Left kidney (tissue), 2 donors: ENCODE measurements around the gene B4GALT4. TPM values are rescaled to one million over a fixed set of nuclear protein-coding genes. Genes with fewer than 3 reads are reported as not detected.

Experiments used
- DNase-seq: peaks from one replicate; pipeline ENCODE4 v3.0.0-alpha.2; 2013
- polyA plus RNA-seq: library from polyadenylated mRNA; unstranded; fragments of 120-200 nt; gene quantifications from one replicate; pipeline ENCODE4 v1.2.1, GENCODE V29; 2013; ENCODE audit not compliant: insufficient read length

B4GALT4 gene
- polyA plus RNA-seq, 1 donor = 37.2 TPM

DNA sequence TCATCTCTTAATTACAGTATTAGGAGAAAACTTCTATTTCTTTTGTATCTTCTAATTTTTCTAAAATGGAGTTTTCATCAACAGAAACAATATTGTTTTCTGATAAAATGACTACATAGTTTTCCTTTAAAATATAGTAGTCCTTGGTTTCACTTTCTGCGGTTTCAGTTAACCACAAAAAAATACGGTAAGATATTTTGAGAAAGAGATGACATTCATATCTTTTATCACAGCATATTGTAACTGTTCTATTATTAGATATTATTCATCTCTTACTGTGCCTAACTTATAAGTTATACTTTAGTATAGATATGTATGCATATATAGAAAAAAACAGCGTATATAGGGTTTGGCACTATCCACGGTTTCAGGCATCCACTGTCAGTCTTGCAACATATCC lies 2.3 kb downstream of the B4GALT4 start:
- DNase-seq = no peak

DNA sequence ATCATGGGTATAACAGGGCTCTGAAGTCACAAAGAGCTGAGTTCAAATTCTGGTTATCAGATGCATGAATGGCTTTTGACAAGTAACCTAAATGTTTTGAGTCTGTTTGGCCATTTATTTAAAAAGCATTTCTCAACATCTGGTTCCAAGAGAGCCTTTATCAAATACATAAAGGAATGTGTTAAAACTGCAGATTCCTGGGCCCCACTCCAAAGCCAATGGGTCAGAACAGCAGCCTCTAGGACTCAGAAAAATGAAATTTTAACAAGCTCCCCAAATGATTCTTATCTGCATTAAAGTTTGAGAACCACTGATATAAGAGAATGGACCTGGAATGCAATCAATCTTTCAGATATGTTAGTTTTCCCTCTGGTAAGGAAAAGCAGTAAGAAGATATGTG lies 3.4 kb downstream of the B4GALT4 start:
- no peak for DNase-seq

GRCh38 chr3:119236756-119237155 lies 3.9 kb downstream of the B4GALT4 start:
- DNase-seq = no peak

- DNase-seq = no peak
These were observed 5.5 kb downstream of the B4GALT4 start for GRCh38 chr3:119235151-119235550.

DNA sequence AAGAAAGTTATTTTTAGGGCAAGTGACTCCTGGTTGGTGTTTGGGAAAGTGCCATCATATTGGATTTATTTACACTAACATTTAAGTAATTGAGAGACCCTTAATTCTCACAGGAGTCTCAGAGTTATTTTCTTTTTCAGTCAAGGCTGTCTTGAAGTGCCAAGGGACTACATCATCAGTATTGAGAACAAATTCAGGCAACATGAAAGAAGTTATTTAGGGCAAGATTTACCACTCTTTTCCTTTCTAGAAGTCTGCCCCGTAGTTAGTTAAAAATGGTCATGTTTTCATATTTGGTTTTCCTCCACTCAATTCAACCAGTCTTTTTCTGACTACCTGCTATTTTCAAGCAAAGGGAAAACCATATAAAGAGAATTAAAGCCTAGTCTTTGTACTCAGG lies 6.1 kb downstream of the B4GALT4 start:
- no peak for DNase-seq

DNA sequence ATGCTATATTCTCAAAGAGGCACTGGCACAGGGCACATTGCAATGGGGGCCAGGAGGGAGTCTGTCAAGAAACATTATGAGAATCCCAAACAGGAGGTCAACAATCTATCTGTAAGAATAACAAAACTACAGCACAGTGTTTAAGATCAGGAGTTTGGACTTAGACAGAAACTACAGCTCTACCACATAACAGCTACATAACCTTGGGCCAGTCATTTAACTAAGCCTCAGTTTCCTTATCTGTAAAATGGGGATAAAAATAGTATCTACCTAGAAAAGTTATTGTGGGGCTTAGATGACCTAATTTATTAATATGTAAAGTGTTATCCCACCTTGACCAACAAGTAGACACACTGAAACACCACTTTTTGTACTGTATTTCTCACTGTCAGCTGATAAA lies 9.9 kb downstream of the B4GALT4 start:
- DNase-seq = no peak

DNA sequence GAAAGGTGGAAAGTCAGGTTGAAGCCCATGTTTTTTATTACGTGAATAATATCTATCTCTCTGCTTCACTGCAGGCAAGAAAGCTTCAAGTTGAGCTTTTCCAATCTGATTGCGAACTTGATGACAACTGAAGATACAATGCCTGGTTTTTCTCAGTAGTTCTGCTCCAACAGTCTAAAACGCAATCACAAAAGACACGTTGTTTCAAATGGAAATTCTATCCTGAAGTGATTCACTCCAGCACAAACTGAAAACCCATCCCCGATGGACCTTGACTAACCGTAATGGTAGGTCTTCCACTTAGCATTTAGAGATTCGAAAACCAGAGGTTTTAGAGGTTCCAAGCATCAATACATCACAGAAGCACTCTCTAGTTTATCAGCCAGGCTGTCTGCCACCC lies 10.6 kb downstream of the B4GALT4 start:
- DNase-seq = no peak

DNA sequence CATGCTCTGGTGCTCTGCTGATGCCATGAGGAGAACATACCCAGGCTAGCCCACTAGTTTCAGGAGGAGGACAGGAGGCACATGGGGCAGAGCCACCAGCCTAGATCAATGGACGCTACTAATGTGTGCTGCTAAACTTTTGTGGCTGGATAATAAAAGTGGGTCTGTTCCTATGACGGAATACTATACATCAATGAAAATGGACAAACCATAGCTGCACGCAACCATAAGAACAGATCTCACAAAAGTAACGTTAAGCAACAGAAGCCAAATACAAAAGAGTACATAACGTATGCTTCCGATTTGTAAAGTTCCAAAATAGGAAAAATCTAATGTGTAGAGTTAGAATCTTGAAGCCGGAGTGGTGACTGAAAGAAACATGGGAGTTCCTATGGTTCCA lies 11.5 kb downstream of the B4GALT4 start:
- no peak for DNase-seq

DNA sequence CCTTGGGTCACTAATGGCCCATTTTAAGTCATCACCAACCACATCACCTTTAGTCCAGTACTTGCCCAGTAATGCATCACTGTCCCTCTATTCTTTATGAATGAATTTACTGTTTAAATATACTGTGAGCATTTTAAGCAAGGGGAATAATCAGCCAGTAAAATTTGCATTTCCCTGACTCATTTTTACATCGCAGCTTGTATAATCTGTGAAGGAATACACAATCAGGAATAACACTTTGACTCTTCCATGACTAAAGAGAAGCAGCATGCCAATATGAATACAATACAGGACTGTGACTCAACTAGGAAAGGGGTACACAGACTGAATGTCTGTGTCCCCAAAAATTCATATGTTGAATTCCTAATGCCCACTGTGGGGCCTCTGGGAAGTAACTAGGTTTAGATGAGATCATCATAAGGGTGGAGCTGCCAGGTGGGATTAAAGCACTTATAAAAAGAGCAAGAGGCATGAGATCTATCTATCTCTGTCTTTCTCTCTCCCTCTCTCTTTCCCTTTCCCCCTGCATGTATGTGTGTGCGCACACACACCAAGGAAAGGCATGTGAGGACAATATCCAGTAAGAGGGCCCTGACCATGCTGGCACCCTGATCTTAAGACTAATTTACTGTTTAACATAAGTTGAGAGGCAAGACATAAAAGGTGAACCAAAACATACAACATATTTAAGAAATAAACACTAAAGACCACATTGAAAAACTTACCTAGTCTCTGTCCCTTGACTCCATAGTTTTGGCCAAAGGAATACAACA lies 12.1 kb downstream of the B4GALT4 start:
- no peak for DNase-seq

DNA sequence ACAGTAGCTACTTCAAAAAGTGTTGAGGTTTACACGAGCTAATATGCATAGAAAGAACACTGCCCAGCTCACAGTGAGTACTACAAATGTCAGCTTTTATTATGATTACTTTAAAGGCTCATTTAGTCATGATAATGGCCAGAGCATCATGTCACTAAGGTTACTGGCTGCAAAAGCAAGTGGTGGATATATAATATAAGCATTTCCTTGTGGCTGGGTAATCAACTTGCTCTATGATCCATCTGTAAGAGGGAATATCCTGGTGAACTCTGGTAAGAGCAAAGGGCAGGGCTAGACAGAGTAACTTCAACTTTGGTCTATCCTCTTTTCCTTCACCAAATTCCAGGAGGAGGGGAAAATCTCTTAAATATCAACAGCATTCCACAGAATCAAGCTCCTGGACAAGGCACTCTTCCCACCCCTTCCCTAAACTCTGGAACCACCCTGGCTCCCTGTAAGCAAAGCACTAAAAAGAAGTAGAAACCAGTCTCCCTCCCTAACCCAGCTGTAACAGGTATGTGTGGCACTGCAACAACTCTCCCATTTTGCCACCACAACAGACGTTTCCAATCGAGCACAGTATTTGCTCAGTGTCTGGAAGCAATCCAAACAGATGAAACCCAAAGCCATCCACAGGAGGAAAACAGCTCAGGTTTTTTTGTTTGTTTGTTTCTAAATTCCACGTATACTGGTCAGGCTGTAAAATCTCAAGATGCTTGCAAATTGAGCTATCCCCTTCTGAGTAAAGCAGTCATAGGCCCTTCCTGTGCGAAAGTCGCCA lies 13.4 kb downstream of the B4GALT4 start:
- no peak for DNase-seq

DNA sequence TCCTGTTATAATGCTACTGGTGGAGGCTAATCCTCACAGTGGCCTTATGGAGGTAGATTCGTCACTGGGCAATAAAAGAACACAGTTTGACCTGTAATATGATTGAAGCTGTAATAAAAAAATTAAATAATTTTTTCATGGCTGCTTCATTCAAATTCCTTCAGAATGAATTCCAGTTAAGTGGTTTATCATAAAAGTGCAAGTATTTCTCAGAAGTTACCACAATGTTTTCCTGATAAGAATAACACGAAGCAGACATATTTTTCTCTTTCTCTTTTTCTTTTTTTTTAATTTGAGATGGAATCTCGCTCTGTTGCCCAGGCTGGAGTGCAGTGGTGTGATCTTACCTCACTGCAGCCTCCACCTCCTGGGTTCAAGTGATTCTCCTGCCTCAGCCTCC lies 15.6 kb downstream of the B4GALT4 start:
- DNase-seq = no peak

DNA sequence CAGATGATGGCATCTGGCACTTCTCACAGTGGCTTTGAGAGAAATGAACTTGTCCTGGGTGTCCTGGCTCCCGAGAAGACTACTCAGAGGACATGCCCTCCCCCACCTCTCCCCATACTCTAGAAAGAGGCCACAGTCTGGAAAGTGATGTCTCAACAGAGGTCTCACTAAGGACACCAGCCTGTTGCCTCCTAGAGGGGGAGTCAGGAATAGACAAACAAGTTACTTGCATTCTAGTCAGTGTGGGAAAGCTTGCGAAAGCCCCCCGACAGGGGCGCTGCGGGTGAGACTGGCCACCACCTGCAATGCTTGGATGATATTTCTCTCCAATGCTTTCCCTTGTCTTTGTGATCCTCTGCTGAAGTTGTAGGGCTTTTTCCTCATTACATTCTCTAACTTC lies 17.2 kb downstream of the B4GALT4 start:
- no peak for DNase-seq

DNA sequence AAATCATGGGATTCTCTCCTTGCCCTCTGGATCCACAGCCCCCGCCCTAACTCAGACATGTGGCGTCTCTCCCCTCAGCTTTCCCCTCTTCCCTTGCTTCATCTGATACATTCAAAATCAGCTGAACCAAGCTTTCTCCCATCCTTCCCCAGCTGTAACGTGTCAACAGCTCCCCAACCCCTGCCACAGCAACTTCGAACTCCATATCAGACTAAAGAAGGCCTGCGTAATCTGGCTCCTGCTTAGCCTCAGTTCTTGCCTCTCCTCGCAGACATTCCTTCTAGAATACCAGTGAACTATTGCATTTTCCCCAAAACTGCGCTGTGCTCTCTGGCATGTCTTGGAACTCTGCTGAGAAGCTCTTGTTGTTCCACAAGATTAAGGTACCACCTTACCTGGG lies 18.3 kb downstream of the B4GALT4 start:
- DNase-seq = no peak

GRCh38 chr3:119221779-119222320 lies 18.8 kb downstream of the B4GALT4 start:
- no peak for DNase-seq

DNA sequence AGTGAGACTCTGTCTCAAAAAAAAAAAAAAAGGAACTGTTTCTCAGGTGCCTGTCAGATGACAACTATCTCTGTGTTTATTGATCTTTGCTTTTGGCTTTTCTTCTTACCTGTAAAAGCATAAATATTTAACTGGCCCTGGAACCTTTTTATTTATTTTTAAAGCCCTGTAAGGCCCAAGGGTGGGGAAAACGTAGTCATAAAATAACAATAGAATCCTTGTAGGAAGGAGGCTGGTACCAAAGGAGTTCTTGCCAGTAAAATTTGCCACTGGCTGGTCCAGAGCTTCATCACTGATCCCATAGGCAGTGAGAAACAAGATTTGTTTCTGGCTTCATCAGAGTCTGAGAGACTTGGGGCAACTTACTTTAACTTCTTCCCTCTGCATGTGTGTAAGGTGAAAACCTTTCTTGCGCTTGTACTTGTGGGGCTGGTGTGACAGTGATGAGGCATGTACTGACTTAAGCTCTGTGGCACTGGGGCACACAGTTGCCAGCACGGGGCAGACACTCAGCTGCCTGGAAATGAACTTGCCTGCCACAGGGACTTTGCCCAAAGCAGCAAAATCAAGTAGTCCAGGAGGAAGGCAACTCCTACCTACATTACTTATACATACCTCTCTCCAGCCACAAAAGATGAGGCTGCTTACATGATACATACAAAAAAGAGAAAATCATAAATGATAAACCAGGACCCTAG lies 19.6 kb downstream of the B4GALT4 start:
- no peak for DNase-seq

DNA sequence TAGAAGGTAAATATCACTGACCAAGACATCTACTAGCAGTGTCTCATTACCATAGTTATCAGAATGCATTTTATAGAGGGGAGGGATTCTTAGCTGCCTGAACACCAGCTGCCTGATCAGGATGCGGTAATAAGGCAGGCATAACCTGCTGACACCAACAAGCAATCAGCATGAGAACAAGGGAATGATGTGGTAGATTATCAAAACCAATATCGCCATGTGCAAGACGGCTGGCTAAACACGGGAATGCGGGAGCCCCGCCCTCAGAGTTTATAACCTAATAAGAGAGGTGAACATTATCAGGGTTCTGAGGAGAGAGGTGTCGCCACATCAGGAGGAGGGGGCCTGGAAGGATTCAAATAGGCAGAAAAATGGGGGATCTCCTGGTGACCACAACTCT lies 20.5 kb downstream of the B4GALT4 start:
- DNase-seq = no peak

DNA sequence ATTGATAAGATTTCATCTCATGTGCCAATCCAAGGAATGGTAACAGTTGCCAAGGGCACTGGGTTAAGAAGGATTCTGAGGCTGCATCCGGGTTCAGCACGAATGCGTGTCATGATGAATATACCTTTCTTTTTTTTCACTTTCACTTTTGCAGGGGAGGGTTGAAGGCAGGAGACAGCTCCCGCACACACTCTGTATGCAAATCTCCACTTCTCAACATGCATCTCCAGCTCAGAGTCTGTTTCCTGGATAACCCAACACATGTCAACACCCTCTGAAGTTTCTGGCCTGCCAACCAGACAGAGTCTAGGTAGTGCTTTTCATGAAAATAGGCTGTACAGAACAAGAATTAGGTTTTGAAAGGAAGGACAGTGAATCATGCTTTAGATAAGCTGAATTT lies 21.6 kb downstream of the B4GALT4 start:
- DNase-seq = no peak

GRCh38 chr3:119211803-119212202 lies 28.9 kb downstream of the B4GALT4 start:
- no peak for DNase-seq

DNA sequence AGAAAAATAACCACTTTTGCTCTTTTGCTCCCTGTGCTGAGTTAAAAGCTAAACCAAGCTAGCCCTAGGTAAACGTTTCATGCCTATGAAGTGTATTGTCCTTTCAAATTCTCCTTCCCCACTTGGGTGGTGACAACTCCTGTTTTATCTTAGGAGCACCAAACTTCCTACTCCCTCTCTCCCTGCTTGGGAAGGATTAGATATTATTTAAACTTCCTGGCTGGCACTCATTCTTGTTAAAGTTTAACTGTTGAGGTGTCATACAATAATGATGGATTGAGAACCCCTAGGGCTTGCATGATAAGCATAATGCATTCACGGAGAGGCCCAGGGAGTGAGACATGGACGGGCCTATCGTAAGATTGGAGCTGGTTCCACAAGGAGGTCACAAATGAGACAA lies 29.5 kb downstream of the B4GALT4 start:
- DNase-seq = peak; percentile 3

GRCh38 chr3:119207512-119207875 lies 33.2 kb downstream of the B4GALT4 start:
- no peak for DNase-seq

DNA sequence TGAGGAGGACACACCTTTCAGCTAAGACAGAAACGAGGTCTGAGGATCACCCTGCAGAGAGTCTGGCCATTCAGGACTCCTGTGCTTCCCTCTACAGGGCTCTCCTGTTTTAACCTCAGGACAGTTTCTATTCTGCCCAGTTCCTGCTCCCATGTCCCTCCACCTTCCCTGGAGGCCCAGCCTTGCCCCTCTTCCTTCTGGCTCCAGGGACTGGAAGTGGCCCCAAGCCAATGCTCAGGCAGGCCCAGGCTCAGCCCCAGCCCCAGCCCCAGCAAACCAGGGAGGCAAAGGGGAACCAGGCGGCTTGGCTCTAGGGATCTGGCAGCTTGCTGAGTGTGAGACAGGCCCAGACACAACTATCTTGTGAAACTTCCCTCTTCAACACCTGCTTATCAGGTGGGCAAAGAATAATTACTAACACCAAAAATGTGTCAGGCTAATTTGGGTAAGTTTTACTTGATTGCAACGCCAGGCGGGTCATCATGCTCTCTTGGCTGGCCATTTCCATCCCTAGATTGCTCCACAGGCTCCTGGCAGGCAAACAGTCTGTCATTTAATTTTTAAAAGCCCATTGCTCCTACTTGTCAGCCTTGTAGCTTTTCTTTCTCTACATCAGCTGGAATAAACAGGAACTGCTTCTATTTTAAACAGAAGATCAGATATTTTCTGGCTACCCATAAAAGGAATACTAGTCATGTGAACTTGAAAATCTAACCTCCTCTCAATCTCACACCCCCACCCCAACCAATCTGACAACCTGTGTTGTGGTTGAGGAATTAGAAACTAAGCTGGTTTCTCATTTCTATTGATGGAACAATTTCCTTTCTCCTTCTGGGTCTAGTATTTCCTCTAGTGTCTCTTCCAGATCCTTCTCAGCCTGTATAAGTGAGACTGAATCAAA lies 33.8 kb downstream of the B4GALT4 start:
- DNase-seq = no peak

- DNase-seq = no peak
These were observed 35.0 kb downstream of the B4GALT4 start for GRCh38 chr3:119205685-119206084.
